Erythroblast (primary cell): Measurements from ENCODE around the gene HTRA3.

Experiments used
- GATA1 ChIP-seq: IDR thresholded peaks from 2 replicates; pipeline ENCODE4 v1.6.1; 2011; ENCODE audit warnings: low read depth, mild to moderate bottlenecking, control low read depth, low read length, moderate library complexity
- POLR2A ChIP-seq: IDR thresholded peaks from 2 replicates; pipeline ENCODE4 v1.6.1; 2011; ENCODE audit warnings: mild to moderate bottlenecking, low read length

DNA sequence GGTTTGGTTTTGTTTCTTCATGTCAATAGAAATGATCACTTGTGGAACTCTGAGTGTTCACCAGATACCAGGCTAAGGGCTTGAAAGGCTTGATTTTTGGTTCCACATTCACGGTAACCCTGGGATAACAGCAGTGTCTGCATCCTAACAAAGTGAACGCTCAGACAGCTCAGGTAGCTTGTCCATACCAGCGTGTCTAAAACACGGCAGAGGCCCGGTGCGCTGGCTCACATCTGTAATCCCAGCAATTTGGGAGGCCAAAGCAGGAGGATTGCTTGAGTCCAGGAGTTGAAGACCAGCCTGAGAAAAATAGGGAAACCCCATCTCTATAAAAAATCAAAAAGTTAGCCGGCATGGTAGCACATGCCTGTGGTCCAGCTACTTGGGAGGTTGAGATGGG lies 49.0 kb downstream of the HTRA3 start:
- TF ChIP-seq POLR2A (no peak), GATA1 (no peak)
